Tibial nerve (tissue), 4 donors: ENCODE results near the gene C12orf43. TPM values are rescaled to one million over a fixed set of nuclear protein-coding genes. Genes with fewer than 3 reads are reported as not detected.
"Not testable (repeated sequence)": the region's sequence is repeated elsewhere in the genome, so short reads cannot be mapped to it uniquely, and the experiment has no call there.

Experiments used
- DNase-seq, 2 donors: peaks; one replicate each; pipeline ENCODE4 v3.0.0-alpha.2; 2019; ENCODE audit warnings: low spot score in 2 of 2
- H3K27ac ChIP-seq, 4 donors: fragments of 200-600 bp; sonication (generic) in 3 of 4; one replicate each; pipeline ENCODE4 v1.5.1; 2017 to 2019; ENCODE audit warnings: mild to moderate bottlenecking in 1 of 4
- H3K27me3 ChIP-seq, 2 donors: fragments of 200-600 bp; sonication (generic) in 1 of 2; one replicate each; pipeline versions ENCODE4 v1.5.1 to v1.6.0; 2017 to 2019
- H3K36me3 ChIP-seq, 3 donors: fragments of 200-600 bp; sonication (generic); one replicate each; pipeline ENCODE4 v1.5.1; 2018 to 2019
- H3K4me1 ChIP-seq, 4 donors: fragments of 200-600 bp; sonication (generic) in 3 of 4; one replicate each; pipeline ENCODE4 v1.5.1; 2017 to 2019
- H3K4me3 ChIP-seq, 4 donors: fragments of 200-600 bp; sonication (generic) in 3 of 4; one replicate each; pipeline ENCODE4 v1.5.1; 2017 to 2019; ENCODE audit warnings: mild to moderate bottlenecking in 1 of 4, moderate library complexity in 1 of 4
- H3K9me3 ChIP-seq, 4 donors: fragments of 200-600 bp; sonication (generic) in 3 of 4; one replicate each; pipeline ENCODE4 v1.5.1; 2017 to 2019
- CTCF ChIP-seq, 5 experiments: fragments of 200-600 bp in 3 of 5; fragments of 450-650 bp in 2 of 5; sonication (generic) in 3 of 5; IDR thresholded peaks; one replicate each; pipeline ENCODE4 v1.5.1; 2016 to 2019; ENCODE audit warnings: antibody characterized with exemption in 5 of 5, mild to moderate bottlenecking in 3 of 5, moderate library complexity in 2 of 5
- EP300 ChIP-seq, 2 donors: sonication (generic); formaldehyde crosslinking; IDR thresholded peaks; one replicate each; pipeline ENCODE4 v1.6.1; 2017; ENCODE audit warnings: antibody characterized with exemption in 2 of 2, mild to moderate bottlenecking in 1 of 2
- POLR2A ChIP-seq, 2 donors: fragments of 450-650 bp; IDR thresholded peaks; one replicate each; pipeline ENCODE4 v1.6.1; 2017; ENCODE audit warnings: antibody characterized with exemption in 2 of 2, mild to moderate bottlenecking in 2 of 2, moderate library complexity in 2 of 2
- WGBS, 2 donors: methylation state at CpG; one replicate each; pipeline ENCODE4 v1.1.5; 2018; 5-methylcytosine and 5-hydroxymethylcytosine counted together
- total RNA-seq, 4 donors: library from RNA; depleted of rRNA; stranded (reverse); fragments of >200 nt; gene quantifications; one replicate each; pipeline ENCODE4 v1.1.0, GENCODE V29; 2016

Gene C12orf43
- total RNA-seq, 4 donors from 2014 or later: 15.0 to 29.7 (median 20.6) TPM

GRCh38 chr12:121053706-121054105 is 37.4 kb upstream of the C12orf43 start:
- H3K27ac ChIP-seq: no peak overlapping the region
- no peak for TF ChIP-seq EP300 (IDR thresholded peaks at IDR 0.05)
- no peak for TF ChIP-seq POLR2A (IDR thresholded peaks at IDR 0.05)
- no peak for TF ChIP-seq CTCF (IDR thresholded peaks at IDR 0.05)
- H3K4me1 ChIP-seq: no peaks in the 10 kb centered on the region
- no peak for DNase-seq
- no peaks in the 10 kb centered on the region for H3K27me3 ChIP-seq
- H3K36me3 ChIP-seq: no peaks in the 10 kb centered on the region
- WGBS, 2 donors: 84 to 89% methylated on average over 10 to 11 of the region's 11 CpGs
- H3K4me3 ChIP-seq: no peak overlapping the region
- no peaks in the 10 kb centered on the region for H3K9me3 ChIP-seq

- no peaks in the 10 kb centered on the region for H3K36me3 ChIP-seq
- H3K4me1 ChIP-seq: no peaks in the 10 kb centered on the region
- H3K4me3 ChIP-seq: no peak overlapping the region
- H3K27ac ChIP-seq: no peak overlapping the region
- TF ChIP-seq CTCF (IDR thresholded peaks at IDR 0.05) (no peak), POLR2A (IDR thresholded peaks at IDR 0.05) (no peak), EP300 (IDR thresholded peaks at IDR 0.05) (no peak)
- H3K9me3 ChIP-seq: no peaks in the 10 kb centered on the region
- DNase-seq: no peak
- H3K27me3 ChIP-seq: no peaks in the 10 kb centered on the region
- 42 to 73% methylated on average over 2 of the region's 2 CpGs for WGBS, 2 donors
These were observed 34.4 kb upstream of the C12orf43 start for GRCh38 chr12:121050725-121051124.

GRCh38 chr12:121048442-121048841 is 32.2 kb upstream of the C12orf43 start:
- H3K4me3 ChIP-seq: no peak overlapping the region
- DNase-seq: no peak
- TF ChIP-seq POLR2A (IDR thresholded peaks at IDR 0.05) (no peak), EP300 (IDR thresholded peaks at IDR 0.05) (no peak), CTCF (IDR thresholded peaks at IDR 0.05) (no peak)
- H3K27ac ChIP-seq: no peak overlapping the region
- H3K36me3 ChIP-seq: no peaks in the 10 kb centered on the region
- peaks cover 0 to 4% of the 10 kb centered on the region in 2 donors for H3K27me3 ChIP-seq
- no peaks in the 10 kb centered on the region for H3K4me1 ChIP-seq
- 62 to 71% methylated on average over 7 of the region's 7 CpGs for WGBS, 2 donors
- H3K9me3 ChIP-seq: no peaks in the 10 kb centered on the region

- H3K4me1 ChIP-seq, H3K27me3 ChIP-seq, H3K4me3 ChIP-seq, H3K27ac ChIP-seq, DNase-seq, H3K36me3 ChIP-seq, H3K9me3 ChIP-seq: not testable (repeated sequence)
- WGBS, 2 donors: 82 to 90% methylated on average over 12 of the region's 12 CpGs
These were observed 31.1 kb upstream of the C12orf43 start for GRCh38 chr12:121047400-121047799.

- H3K27me3 ChIP-seq: peaks cover 0 to 4% of the 10 kb centered on the region in 2 donors
- no peak overlapping the region for H3K4me3 ChIP-seq
- DNase-seq: no peak
- no peaks in the 10 kb centered on the region for H3K9me3 ChIP-seq
- TF ChIP-seq EP300 (IDR thresholded peaks at IDR 0.05) (no peak), POLR2A (IDR thresholded peaks at IDR 0.05) (no peak), CTCF (IDR thresholded peaks at IDR 0.05) (no peak)
- H3K27ac ChIP-seq: no peak overlapping the region
- H3K4me1 ChIP-seq: peaks cover 0 to 9% (median 5%) of the 10 kb centered on the region in 4 donors
- 75 to 85% methylated on average over 4 of the region's 4 CpGs for WGBS, 2 donors
- no peaks in the 10 kb centered on the region for H3K36me3 ChIP-seq
These were observed 26.8 kb upstream of the C12orf43 start for GRCh38 chr12:121043067-121043466.
